Measurements from ENCODE around the gene MOSMO. TPM values are rescaled to one million over a fixed set of nuclear protein-coding genes. Genes with fewer than 3 reads are reported as not detected.

MOSMO gene
- total and polyA plus RNA-seq, 10 donors, result 9.5 to 35.7 (median 16.8) TPM

DNA sequence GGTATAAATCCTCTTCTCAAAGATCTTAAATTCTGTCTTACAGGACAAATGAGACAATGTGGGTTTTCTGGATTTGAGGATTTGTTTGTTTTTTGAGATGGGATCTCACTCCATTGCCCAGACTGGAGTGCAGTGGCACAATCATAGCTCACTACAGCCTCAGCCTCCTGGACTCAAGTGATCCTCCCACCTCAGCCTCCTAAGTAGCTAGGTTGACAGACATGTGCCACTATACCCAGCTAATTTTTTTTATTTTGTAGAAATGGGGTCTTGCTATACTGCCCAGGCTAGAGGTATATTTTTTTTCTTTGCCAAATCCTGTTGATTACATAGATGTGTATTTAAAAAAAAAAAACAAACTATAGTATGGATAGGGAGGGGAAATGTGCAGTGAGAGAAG is 122.6 kb downstream of the MOSMO start:
- Histone ChIP-seq H3K27me3 (replicated peaks in 1 of 7) (no peaks in the 10 kb centered on the region), H3K4me1 (no peaks in the 10 kb centered on the region), H3K4me3 (no peak overlapping the region), H3K27ac (no peak overlapping the region), H3K36me3 (no peaks in the 10 kb centered on the region), H3K9me3 (peaks cover 0 to 8% (median 0%) of the 10 kb centered on the region in 8 donors)
- intact Hi-C loops (cut with DNase I; ENCODE audit: low total_unique reads), result no loop called here
- TF ChIP-seq POLR2AphosphoS5 (IDR thresholded peaks at IDR 0.05), result no peak
- TF ChIP-seq, protein P1, sequence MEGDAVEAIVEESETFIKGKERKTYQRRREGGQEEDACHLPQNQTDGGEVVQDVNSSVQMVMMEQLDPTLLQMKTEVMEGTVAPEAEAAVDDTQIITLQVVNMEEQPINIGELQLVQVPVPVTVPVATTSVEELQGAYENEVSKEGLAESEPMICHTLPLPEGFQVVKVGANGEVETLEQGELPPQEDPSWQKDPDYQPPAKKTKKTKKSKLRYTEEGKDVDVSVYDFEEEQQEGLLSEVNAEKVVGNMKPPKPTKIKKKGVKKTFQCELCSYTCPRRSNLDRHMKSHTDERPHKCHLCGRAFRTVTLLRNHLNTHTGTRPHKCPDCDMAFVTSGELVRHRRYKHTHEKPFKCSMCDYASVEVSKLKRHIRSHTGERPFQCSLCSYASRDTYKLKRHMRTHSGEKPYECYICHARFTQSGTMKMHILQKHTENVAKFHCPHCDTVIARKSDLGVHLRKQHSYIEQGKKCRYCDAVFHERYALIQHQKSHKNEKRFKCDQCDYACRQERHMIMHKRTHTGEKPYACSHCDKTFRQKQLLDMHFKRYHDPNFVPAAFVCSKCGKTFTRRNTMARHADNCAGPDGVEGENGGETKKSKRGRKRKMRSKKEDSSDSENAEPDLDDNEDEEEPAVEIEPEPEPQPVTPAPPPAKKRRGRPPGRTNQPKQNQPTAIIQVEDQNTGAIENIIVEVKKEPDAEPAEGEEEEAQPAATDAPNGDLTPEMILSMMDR (IDR thresholded peaks at IDR 0.05 in 8 of 11, conservative IDR thresholded peaks at IDR 0.05 in 3 of 11), result no peak
- no peak for TF ChIP-seq POLR2A (IDR thresholded peaks at IDR 0.05)
- no peak for DNase-seq

DNA sequence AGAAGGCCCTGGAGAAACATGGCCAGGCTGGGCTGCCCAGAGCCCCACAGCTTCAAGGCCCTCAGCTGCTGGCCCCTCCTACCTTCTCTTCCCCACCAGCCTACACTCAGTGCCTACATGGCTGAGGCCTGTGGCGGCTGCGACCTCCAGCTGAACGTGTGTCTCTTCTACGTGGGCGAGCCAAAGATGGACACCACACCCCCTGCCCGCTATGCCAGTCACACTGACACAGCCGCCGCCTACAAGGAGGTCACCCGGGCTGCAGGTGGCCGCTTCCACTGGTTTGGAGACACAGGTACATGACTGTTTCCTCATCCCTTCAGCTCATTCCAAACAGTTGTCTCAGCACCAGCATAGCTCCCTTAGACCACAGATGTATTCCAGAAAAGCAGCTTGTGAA is 124.9 kb downstream of the MOSMO start:
- H3K4me1 ChIP-seq, result no peaks in the 10 kb centered on the region
- no peak overlapping the region for H3K4me3 ChIP-seq
- H3K36me3 ChIP-seq, result no peaks in the 10 kb centered on the region
- intact Hi-C loops (cut with DNase I; ENCODE audit: low total_unique reads), result no loop called here
- no peak for DNase-seq
- no peak for TF ChIP-seq POLR2A (IDR thresholded peaks at IDR 0.05)
- TF ChIP-seq, protein P1 (IDR thresholded peaks at IDR 0.05 in 8 of 11, conservative IDR thresholded peaks at IDR 0.05 in 3 of 11), result no peak
- no peaks in the 10 kb centered on the region for H3K27me3 ChIP-seq (replicated peaks in 1 of 7)
- H3K27ac ChIP-seq, result no peak overlapping the region
- H3K9me3 ChIP-seq, result peaks cover 0 to 8% (median 0%) of the 10 kb centered on the region in 8 donors
- WGBS, 5 donors, result 87 to 92% (median 89%) methylated on average over 9 to 10 of the region's 10 CpGs

Other genes starting within 250 kb of the MOSMO start
- gene NPIPB4, start 150.4 kb upstream of the MOSMO start, total RNA-seq, result 100 to 1,000 TPM in 6 of 7 donors, 10 to 100 TPM in 1; 86.6 to 470 (median 154) TPM
- gene NPIPB4, start 150.4 kb upstream of the MOSMO start, polyA plus RNA-seq, result 10 to 100 TPM; 16.5 to 26.4 (median 22.5) TPM
- gene UQCRC2, start 54.8 kb upstream of the MOSMO start, total RNA-seq, result 100 to 1,000 TPM; 113 to 172 (median 164) TPM
- 100 to 1,000 TPM in 1 of 3 donors, 10 to 100 TPM in 2; 75.1 to 107 (median 79.8) TPM for gene UQCRC2, start 54.8 kb upstream of the MOSMO start, polyA plus RNA-seq
- not detected for gene PDZD9, start 7.0 kb upstream of the MOSMO start, total RNA-seq
- gene PDZD9, start 7.0 kb upstream of the MOSMO start, polyA plus RNA-seq, result not detected
- gene VWA3A, start 84.4 kb downstream of the MOSMO start, total RNA-seq, result 1 to 10 TPM in 1 of 7 donors, under 1 TPM in 4, not detected in 2; 0.23 to 2.1 (median 0.52) TPM
- gene VWA3A, start 84.4 kb downstream of the MOSMO start, polyA plus RNA-seq, result under 1 TPM; 0.08 to 0.35 (median 0.20) TPM
- gene SDR42E2, start 154.4 kb downstream of the MOSMO start, total RNA-seq, result under 1 TPM in 2 of 7 donors, not detected in 5; 0.16 to 0.24 TPM
- gene SDR42E2, start 154.4 kb downstream of the MOSMO start, polyA plus RNA-seq, result under 1 TPM; 0.09 to 0.14 (median 0.10) TPM
- 10 to 100 TPM; 19.5 to 37.7 (median 27.5) TPM for gene EEF2K, start 198.2 kb downstream of the MOSMO start, total RNA-seq
- 1 to 10 TPM; 2.4 to 5.8 (median 2.6) TPM for gene EEF2K, start 198.2 kb downstream of the MOSMO start, polyA plus RNA-seq